ENCODE data around the gene FHIP1B. TPM values are rescaled to one million over a fixed set of nuclear protein-coding genes. Genes with fewer than 3 reads are reported as not detected.

The FHIP1B gene
- total and polyA plus RNA-seq, 5 donors from 2014 or later = 10.2 to 30.7 (median 10.3) TPM

GRCh38 chr11:6199174-6199810 lies 35.1 kb downstream of the FHIP1B start, which contains the start of gene OR52W1:
Gene OR52W1 (plus strand): TSS chr11:6199224. CDS start chr11:6199224, 0 bp downstream.
- Mint-ChIP-seq H3K27me3 (no peaks in the 10 kb centered on the region), H3K4me3 (no peak within 1 kb of the TSS), H3K27ac (no peak within 1 kb of the TSS), H3K36me3 (peaks cover 4% of the 10 kb centered on the region), H3K9me3 (no peaks in the 10 kb centered on the region), H3K4me1 (peaks cover 9 to 13% (median 11%) of the 10 kb centered on the region in 4 donors)
- ATAC-seq (ENCODE audit: low read depth in 2 of 2) (no peak), DNase-seq (no peak)
- H3K27ac ChIP-seq (ENCODE audit: insufficient read depth, low read length, poor library complexity, severe bottlenecking) = no peak within 1 kb of the TSS
- H3K4me1 ChIP-seq (ENCODE audit: control insufficient read depth, insufficient read depth, low read length, poor library complexity, severe bottlenecking) = peaks cover 9% of the 10 kb centered on the region
- no peak within 1 kb of the TSS for H3K4me3 ChIP-seq (ENCODE audit: low read depth, low read length)
- no peaks in the 10 kb centered on the region for H3K9me3 ChIP-seq (ENCODE audit: control insufficient read depth in 2 of 2, low read length in 2 of 2)
- no peaks in the 10 kb centered on the region for H3K36me3 ChIP-seq (ENCODE audit: control insufficient read depth, insufficient read depth, low read length)
- H3K27me3 ChIP-seq (ENCODE audit: control insufficient read depth, insufficient read depth, low read length) = no peaks in the 10 kb centered on the region

- no peaks in the 10 kb centered on the region for H3K36me3 ChIP-seq (ENCODE audit: control insufficient read depth, insufficient read depth, low read length)
- no peaks in the 10 kb centered on the region for H3K9me3 Mint-ChIP-seq
- no peak for ATAC-seq (ENCODE audit: low read depth in 2 of 2)
- H3K4me1 Mint-ChIP-seq = no peaks in the 10 kb centered on the region
- no peak for DNase-seq
- no peaks in the 10 kb centered on the region for H3K27me3 ChIP-seq (ENCODE audit: control insufficient read depth, insufficient read depth, low read length)
- H3K4me1 ChIP-seq (ENCODE audit: control insufficient read depth, insufficient read depth, low read length, poor library complexity, severe bottlenecking) = no peaks in the 10 kb centered on the region
- no peak overlapping the region for H3K27ac Mint-ChIP-seq
- no peak overlapping the region for H3K27ac ChIP-seq (ENCODE audit: insufficient read depth, low read length, poor library complexity, severe bottlenecking)
- H3K9me3 ChIP-seq (ENCODE audit: control insufficient read depth in 2 of 2, low read length in 2 of 2) = no peaks in the 10 kb centered on the region
- H3K4me3 Mint-ChIP-seq = no peak overlapping the region
- H3K36me3 Mint-ChIP-seq = peaks cover 4% of the 10 kb centered on the region
- H3K4me3 ChIP-seq (ENCODE audit: low read depth, low read length) = no peak overlapping the region
- H3K27me3 Mint-ChIP-seq = peaks cover 6% of the 10 kb centered on the region
Measured at GRCh38 chr11:6197466-6198200, 36.8 kb downstream of the FHIP1B start.

- H3K4me1 Mint-ChIP-seq = no peaks in the 10 kb centered on the region
- no peak overlapping the region for H3K4me3 Mint-ChIP-seq
- Histone ChIP-seq H3K27ac (ENCODE audit: insufficient read depth, low read length, poor library complexity, severe bottlenecking) (no peak overlapping the region), H3K9me3 (ENCODE audit: control insufficient read depth in 2 of 2, low read length in 2 of 2) (no peaks in the 10 kb centered on the region), H3K36me3 (ENCODE audit: control insufficient read depth, insufficient read depth, low read length) (no peaks in the 10 kb centered on the region), H3K4me3 (ENCODE audit: low read depth, low read length) (no peak overlapping the region), H3K4me1 (ENCODE audit: control insufficient read depth, insufficient read depth, low read length, poor library complexity, severe bottlenecking) (no peaks in the 10 kb centered on the region), H3K27me3 (ENCODE audit: control insufficient read depth, insufficient read depth, low read length) (peaks cover 1% of the 10 kb centered on the region)
- no peak for ATAC-seq (ENCODE audit: low read depth in 2 of 2)
- H3K27ac Mint-ChIP-seq = no peak overlapping the region
- peaks cover 10% of the 10 kb centered on the region for H3K27me3 Mint-ChIP-seq
- H3K36me3 Mint-ChIP-seq = peaks cover 4% of the 10 kb centered on the region
- peak in 1 of 3 donors; percentile 8 for DNase-seq
- H3K9me3 Mint-ChIP-seq = no peaks in the 10 kb centered on the region
Measured at GRCh38 chr11:6196396-6196795, 38.0 kb downstream of the FHIP1B start.

- Mint-ChIP-seq H3K4me1 (no peaks in the 10 kb centered on the region), H3K4me3 (no peak overlapping the region), H3K27ac (no peak overlapping the region), H3K9me3 (peaks cover 0 to 2% (median 0%) of the 10 kb centered on the region in 7 donors), H3K27me3 (peaks cover 10% of the 10 kb centered on the region), H3K36me3 (no peaks in the 10 kb centered on the region)
- H3K27me3 ChIP-seq (ENCODE audit: control insufficient read depth, insufficient read depth, low read length) = peaks cover 1% of the 10 kb centered on the region
- DNase-seq (no peak), ATAC-seq (ENCODE audit: low read depth in 2 of 2) (no peak)
- no peaks in the 10 kb centered on the region for H3K4me1 ChIP-seq (ENCODE audit: control insufficient read depth, insufficient read depth, low read length, poor library complexity, severe bottlenecking)
- H3K4me3 ChIP-seq (ENCODE audit: low read depth, low read length) = no peak overlapping the region
- H3K27ac ChIP-seq (ENCODE audit: insufficient read depth, low read length, poor library complexity, severe bottlenecking) = no peak overlapping the region
- H3K36me3 ChIP-seq (ENCODE audit: control insufficient read depth, insufficient read depth, low read length) = no peaks in the 10 kb centered on the region
- H3K9me3 ChIP-seq (ENCODE audit: control insufficient read depth in 2 of 2, low read length in 2 of 2) = no peaks in the 10 kb centered on the region
Measured at GRCh38 chr11:6194065-6194581, 40.3 kb downstream of the FHIP1B start.

- Histone ChIP-seq H3K27ac (ENCODE audit: insufficient read depth, low read length, poor library complexity, severe bottlenecking) (no peak overlapping the region), H3K27me3 (ENCODE audit: control insufficient read depth, insufficient read depth, low read length) (peaks cover 1% of the 10 kb centered on the region), H3K9me3 (ENCODE audit: control insufficient read depth in 2 of 2, low read length in 2 of 2) (no peaks in the 10 kb centered on the region), H3K4me1 (ENCODE audit: control insufficient read depth, insufficient read depth, low read length, poor library complexity, severe bottlenecking) (no peaks in the 10 kb centered on the region), H3K4me3 (ENCODE audit: low read depth, low read length) (no peak overlapping the region), H3K36me3 (ENCODE audit: control insufficient read depth, insufficient read depth, low read length) (no peaks in the 10 kb centered on the region)
- ATAC-seq (ENCODE audit: low read depth in 2 of 2) (no peak), DNase-seq (no peak)
- Mint-ChIP-seq H3K36me3 (no peaks in the 10 kb centered on the region), H3K4me3 (no peak overlapping the region), H3K27ac (no peak overlapping the region), H3K27me3 (peaks cover 10% of the 10 kb centered on the region), H3K4me1 (no peaks in the 10 kb centered on the region), H3K9me3 (peaks cover 0 to 2% (median 0%) of the 10 kb centered on the region in 7 donors)
Measured at GRCh38 chr11:6191742-6192141, 42.7 kb downstream of the FHIP1B start.

GRCh38 chr11:6175440-6175839 lies 59.0 kb downstream of the FHIP1B start:
- DNase-seq = no peak
- Mint-ChIP-seq H3K4me3 (no peak overlapping the region), H3K9me3 (peaks cover 0 to 8% (median 1%) of the 10 kb centered on the region in 7 donors), H3K36me3 (no peaks in the 10 kb centered on the region), H3K4me1 (peaks cover 5 to 14% (median 8%) of the 10 kb centered on the region in 4 donors), H3K27me3 (peaks cover 8% of the 10 kb centered on the region), H3K27ac (no peak overlapping the region)
- H3K27me3 ChIP-seq (ENCODE audit: control insufficient read depth, insufficient read depth, low read length) = peaks cover 7% of the 10 kb centered on the region
- H3K27ac ChIP-seq (ENCODE audit: insufficient read depth, low read length, poor library complexity, severe bottlenecking) = no peak overlapping the region
- H3K36me3 ChIP-seq (ENCODE audit: control insufficient read depth, insufficient read depth, low read length) = no peaks in the 10 kb centered on the region
- no peaks in the 10 kb centered on the region for H3K4me1 ChIP-seq (ENCODE audit: control insufficient read depth, insufficient read depth, low read length, poor library complexity, severe bottlenecking)
- no peak overlapping the region for H3K4me3 ChIP-seq (ENCODE audit: low read depth, low read length)
- ATAC-seq (ENCODE audit: low read depth in 2 of 2) = no peak
- H3K9me3 ChIP-seq (ENCODE audit: control insufficient read depth in 2 of 2, low read length in 2 of 2) = peaks cover 0 to 2% of the 10 kb centered on the region in 2 experiments

GRCh38 chr11:6170226-6170625 lies 64.2 kb downstream of the FHIP1B start, which contains the start of gene OR52B2:
Gene OR52B2 (minus strand): TSS chr11:6170326. CDS start chr11:6170326, 0 bp downstream.
- H3K4me3 ChIP-seq (ENCODE audit: low read depth, low read length) = no peak within 1 kb of the TSS
- no peak within 1 kb of the TSS for H3K27ac ChIP-seq (ENCODE audit: insufficient read depth, low read length, poor library complexity, severe bottlenecking)
- no peaks in the 10 kb centered on the region for H3K36me3 ChIP-seq (ENCODE audit: control insufficient read depth, insufficient read depth, low read length)
- Mint-ChIP-seq H3K27ac (no peak within 1 kb of the TSS), H3K4me3 (no peak within 1 kb of the TSS), H3K27me3 (peaks cover 8% of the 10 kb centered on the region), H3K9me3 (peaks cover 0 to 4% (median 2%) of the 10 kb centered on the region in 7 donors), H3K4me1 (no peaks in the 10 kb centered on the region), H3K36me3 (peaks cover 7% of the 10 kb centered on the region)
- H3K9me3 ChIP-seq (ENCODE audit: control insufficient read depth in 2 of 2, low read length in 2 of 2) = peaks cover 1% of the 10 kb centered on the region in 2 experiments
- ATAC-seq (ENCODE audit: low read depth in 2 of 2) (no peak), DNase-seq (no peak)
- H3K4me1 ChIP-seq (ENCODE audit: control insufficient read depth, insufficient read depth, low read length, poor library complexity, severe bottlenecking) = no peaks in the 10 kb centered on the region
- H3K27me3 ChIP-seq (ENCODE audit: control insufficient read depth, insufficient read depth, low read length) = peaks cover 6% of the 10 kb centered on the region

Data from CD4-positive, CD25-positive, alpha-beta regulatory T cell (primary cell).